ENCODE measurements around the gene TBC1D9B.

TBC1D9B gene

GRCh38 chr5:179868541-179868940, 39.2 kb downstream of the TBC1D9B start:
- DNase-seq, result no peak

- no peak for DNase-seq
These were observed 40.2 kb downstream of the TBC1D9B start for GRCh38 chr5:179867476-179867875.

GRCh38 chr5:179867079-179867465, 40.6 kb downstream of the TBC1D9B start:
- no peak for DNase-seq

GRCh38 chr5:179866241-179867078, 41.2 kb downstream of the TBC1D9B start:
- DNase-seq, result no peak

GRCh38 chr5:179865491-179866240, 42.0 kb downstream of the TBC1D9B start:
- DNase-seq, result no peak

GRCh38 chr5:179864686-179865085, 43.0 kb downstream of the TBC1D9B start:
- DNase-seq, result no peak

- DNase-seq, result no peak
These were observed 44.1 kb downstream of the TBC1D9B start for GRCh38 chr5:179863449-179864085.

- DNase-seq, result no peak
These were observed 44.8 kb downstream of the TBC1D9B start for GRCh38 chr5:179862891-179863290.

GRCh38 chr5:179862296-179862695, 45.4 kb downstream of the TBC1D9B start:
- no peak for DNase-seq

GRCh38 chr5:179860301-179860700, 47.4 kb downstream of the TBC1D9B start:
- no peak for DNase-seq

GRCh38 chr5:179858586-179859427, 48.9 kb downstream of the TBC1D9B start, which contains the start of gene MRNIP:
MRNIP (minus strand) TSS chr5:179858817; CDS start chr5:179858796, 21 bp downstream.
- peak; percentile 68 for DNase-seq

GRCh38 chr5:179858241-179858585, 49.5 kb downstream of the TBC1D9B start:
- DNase-seq, result no peak

- DNase-seq, result no peak
These were observed 53.3 kb downstream of the TBC1D9B start for GRCh38 chr5:179854356-179854755.

GRCh38 chr5:179852993-179853547, 54.6 kb downstream of the TBC1D9B start:
- no peak for DNase-seq

- no peak for DNase-seq
These were observed 66.1 kb downstream of the TBC1D9B start for GRCh38 chr5:179841621-179842020.

- DNase-seq, result no peak
These were observed 66.9 kb downstream of the TBC1D9B start for GRCh38 chr5:179840766-179841165.

GRCh38 chr5:179840321-179840720, 67.4 kb downstream of the TBC1D9B start:
- no peak for DNase-seq

GRCh38 chr5:179839328-179840256, 68.1 kb downstream of the TBC1D9B start:
- no peak for DNase-seq

GRCh38 chr5:179837076-179838011, 70.4 kb downstream of the TBC1D9B start:
- no peak for DNase-seq

Measured in NCI-H1436 (cell line).